HG02973 (cell line): ENCODE results near the gene MMP17.

ENCODE experiments used
- ATAC-seq: cut with Tn5 transposase; IDR thresholded peaks from one replicate; pipeline ENCODE4 v1.9.1; 2021; ENCODE audit warnings: moderate library complexity; ENCODE audit not compliant: unreplicated experiment

Gene MMP17

DNA sequence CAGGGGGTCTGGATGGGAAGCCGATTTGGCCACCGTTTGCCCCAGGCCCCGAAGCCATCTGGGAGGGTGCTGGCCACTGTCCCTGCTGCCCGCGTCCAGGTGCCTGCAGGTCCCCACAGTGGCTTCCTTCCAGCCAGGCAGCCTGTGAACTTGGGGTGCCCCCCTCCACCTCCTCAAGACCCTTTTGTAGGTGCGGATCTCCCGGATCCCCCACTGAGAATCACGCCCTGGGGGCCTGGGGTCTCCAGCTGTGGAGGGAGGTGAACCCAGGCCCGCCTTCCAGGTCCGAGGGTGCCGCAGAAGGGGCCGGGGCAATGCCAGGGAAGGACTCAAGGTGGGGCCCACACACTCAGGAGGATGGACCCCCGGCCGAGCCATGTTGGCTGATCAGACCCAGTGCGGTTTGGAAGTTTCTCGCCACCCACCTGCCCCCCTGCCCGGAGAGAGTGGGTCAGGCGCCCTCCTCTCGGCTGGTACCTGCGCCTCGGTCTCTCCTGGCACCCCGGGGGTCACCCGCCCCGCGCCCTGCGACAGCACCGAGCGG is 1.7 kb downstream of the MMP17 start:
- ATAC-seq: no peak

DNA sequence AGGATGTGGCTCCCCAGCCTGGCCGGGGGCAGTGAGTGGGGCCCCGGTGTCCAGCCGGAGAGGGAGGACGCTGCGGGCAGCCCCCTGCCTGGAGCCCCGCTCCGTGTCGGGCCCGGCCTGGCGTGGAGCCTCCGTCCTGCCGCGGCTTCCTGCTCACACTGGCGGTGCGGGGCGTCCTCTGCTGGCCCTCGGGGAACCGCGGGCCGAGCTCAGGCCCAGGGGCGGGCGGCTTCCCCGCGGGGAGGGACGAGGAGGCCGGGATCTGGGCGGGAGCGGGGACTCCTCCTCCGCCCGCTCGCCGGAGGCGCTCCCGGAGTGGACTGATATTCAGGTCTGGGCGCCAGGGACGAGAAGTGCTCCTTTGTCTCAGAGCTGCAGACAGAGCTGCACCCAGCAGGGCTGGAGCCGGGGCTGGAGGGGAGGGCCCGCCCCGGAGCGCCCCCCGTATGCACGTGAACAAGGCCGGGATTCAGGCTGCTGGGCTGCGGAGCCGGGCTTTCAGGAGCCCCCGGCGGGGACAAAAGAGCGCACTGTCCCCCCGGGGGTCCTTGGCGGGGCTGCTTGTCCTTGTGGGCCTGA is 2.2 kb downstream of the MMP17 start:
- no peak for ATAC-seq

DNA sequence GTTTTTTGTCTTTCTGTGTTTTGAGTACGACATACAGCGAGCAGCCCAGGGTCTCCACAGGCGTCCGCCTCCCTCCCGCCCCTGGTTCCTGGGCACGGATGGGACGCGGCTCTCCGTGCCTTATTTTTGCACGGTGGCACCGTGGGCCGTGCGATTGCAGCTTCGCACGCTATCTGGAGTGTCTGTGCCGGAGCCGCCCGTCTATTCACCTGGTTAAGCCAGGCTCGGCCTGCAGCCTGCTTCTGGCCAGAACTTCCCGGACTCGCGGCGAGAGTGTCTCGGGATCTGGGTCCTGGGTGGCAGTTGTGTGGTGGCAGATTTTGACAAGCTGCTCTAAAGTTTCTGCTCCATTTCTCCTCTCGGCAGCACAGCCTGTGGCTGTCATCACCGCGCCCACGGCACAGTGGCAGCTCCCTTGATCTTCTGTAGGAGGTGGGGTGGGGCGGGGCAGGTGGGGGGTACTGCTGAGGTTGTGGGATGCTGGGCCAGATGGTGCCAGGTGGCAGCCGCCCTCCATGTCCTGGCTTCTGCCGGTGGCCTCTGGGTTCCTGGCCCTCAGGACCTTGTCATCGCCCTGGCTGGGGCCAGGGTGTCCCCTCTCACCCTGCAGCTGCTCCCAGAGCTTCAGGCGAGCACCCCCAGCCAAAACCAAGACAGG is 2.9 kb downstream of the MMP17 start:
- no peak for ATAC-seq

DNA sequence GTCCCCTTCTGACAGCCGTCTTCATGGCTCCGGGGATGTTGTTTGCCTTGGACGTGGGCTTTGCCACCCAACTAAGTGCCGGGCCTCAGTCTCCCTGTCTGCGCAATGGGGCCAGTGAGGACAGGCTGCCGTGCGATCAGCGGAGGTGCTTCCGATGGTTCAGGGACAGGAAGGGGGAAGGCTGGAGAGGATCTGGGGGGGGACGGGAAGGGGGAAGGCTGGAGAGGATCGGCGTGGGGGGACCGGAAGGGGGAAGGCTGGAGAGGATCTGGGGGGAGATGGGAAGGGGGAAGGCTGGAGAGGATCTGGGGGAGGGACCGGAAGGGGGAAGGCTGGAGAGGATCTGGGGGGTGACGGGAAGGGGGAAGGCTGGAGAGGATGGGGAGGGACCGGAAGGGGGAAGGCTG is 3.4 kb downstream of the MMP17 start:
- no peak for ATAC-seq

DNA sequence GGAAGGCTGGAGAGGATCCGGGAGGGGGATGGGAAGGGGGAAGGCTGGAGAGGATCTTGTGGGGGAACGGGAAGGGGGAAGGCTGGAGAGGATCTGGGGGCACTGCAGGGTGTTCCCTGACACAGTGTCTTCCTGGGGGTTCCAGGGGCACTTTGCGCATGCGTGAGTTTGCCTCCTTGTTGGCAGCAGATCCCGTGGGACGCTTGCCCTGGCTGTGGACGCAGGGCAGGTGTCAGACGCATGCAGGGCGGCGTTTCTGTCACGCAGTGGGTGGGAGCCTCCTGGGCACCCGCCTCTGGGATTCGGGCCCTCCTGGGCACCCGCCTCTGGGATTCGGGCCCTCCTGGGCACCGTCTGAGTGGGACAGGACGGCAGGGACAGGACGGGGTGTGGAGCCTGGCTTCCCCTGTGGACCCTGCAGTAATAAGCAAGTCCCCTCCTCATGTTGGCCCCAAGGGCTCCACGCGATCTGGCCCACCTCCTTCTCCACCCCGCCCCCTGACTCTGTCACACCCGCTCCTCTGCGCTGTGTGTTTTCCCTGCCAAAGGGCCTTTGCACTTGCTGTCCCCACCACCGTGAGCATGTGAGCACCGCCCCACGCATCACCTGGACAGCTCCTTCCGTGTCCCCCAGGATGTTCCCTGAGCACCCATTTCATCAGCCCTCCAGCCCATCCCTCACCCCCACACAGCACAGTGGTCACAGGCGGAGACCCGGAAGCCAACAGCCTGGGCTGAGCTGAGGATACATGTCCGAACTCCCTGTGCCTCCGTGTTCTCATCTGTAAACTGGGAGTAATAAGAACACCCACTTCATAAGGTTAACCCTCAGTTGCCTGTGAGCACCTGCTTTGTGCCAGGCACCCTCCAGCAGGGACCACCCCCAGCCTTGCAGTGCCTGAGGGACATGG is 4.4 kb downstream of the MMP17 start:
- no peak for ATAC-seq

DNA sequence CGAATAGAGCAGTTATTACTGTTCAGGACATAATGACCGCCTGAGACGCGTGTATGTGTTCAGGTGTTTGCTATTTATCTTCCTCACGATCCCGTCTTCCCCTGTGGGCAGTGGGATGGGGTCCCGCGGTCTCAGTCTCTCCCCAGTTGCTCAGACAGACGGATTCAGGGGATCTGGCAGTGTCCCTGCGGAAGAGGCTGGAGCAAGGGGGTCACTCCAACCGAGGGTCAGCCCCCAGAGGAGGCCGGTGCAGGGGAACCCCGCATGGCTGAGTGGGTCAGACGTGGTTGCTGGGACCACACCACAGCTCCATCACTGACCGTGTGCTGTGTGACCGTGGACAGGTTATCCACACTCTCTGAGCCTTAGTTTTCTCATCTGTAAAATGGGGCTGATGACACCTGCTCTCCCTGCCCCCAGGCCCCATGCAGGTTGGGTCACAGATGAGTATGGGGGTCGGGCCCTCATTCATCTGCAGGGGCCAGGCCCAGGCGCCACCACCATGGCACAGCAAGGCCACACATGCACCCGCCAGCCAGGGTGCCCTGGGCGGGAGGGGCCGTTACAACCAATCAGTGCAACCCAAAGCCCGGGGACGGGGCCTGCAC is 5.2 kb downstream of the MMP17 start:
- no peak for ATAC-seq

DNA sequence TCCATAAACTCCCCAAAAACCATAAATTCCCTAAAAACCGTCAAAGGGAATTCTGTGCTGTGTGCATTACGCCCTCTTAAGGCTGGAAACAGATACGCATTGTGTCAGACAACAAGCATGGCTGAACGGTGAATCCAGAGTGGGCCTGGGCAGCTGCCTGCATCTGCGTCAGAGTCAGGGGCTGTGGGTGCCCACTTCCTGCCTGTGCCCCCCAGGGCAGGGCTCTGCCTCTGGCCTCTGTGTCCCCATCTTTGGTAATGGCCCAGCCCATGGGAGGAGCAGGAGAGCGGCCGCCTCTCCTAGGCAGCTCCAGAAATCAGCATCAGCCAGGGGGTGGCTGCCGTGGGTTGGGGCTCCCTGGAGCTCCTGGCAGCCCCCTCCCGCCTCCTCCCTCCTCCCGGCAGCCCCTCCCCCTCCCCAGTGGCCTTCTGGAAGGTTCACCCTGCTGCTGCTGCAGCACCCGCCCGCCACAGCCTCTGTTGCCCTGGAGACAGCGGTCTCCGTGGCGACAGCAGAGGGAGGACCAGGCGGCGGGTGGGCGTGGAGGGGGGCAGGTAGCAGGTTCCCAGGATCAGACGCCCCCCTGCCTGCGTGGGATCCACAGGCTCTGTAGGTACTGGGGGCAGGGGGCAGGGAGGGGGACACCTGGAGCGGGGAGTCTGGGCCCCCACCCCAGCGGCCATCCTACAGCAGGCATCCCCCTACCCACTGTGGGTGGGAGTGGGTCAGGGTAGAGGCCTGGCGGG is 5.9 kb downstream of the MMP17 start:
- no peak for ATAC-seq

DNA sequence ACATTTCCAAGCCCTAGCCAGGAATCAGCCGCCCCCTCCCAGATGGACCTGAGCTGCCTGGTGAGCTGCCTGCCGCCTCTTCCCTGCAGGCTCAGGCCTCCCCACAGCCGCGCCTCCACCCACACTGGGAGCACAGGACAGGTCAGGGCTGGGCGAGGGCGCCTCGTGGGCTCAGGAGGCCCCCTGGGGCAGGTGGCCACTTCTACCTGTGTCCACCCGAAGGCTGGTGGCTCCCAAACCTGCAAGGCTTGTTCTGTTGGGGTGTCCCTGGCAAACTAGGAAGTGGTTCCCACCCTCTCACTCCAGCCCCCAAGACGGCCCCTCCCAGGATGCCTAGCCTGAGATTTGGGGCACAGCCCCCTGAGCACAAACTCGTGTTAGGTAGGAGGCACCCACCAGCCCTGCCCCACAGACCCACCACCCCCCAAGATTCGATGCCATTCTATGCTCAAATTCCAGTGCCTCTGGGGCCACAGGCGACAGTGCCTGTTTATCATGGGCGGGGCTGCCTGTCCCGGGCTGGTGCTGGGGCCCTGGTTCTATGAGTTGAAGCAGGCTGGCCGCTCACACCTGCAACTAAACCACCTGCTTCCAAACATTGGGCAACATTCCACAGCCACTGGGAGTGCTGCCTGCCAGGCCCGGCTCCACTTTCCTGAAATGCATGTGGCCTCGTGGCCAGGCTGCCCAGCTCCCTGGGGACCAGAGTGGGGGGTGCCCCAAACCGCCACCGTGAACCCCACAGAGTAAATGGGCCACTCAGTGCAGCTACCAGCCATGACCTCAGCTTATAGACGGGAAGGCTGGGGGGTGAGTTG is 6.8 kb downstream of the MMP17 start:
- no peak for ATAC-seq

DNA sequence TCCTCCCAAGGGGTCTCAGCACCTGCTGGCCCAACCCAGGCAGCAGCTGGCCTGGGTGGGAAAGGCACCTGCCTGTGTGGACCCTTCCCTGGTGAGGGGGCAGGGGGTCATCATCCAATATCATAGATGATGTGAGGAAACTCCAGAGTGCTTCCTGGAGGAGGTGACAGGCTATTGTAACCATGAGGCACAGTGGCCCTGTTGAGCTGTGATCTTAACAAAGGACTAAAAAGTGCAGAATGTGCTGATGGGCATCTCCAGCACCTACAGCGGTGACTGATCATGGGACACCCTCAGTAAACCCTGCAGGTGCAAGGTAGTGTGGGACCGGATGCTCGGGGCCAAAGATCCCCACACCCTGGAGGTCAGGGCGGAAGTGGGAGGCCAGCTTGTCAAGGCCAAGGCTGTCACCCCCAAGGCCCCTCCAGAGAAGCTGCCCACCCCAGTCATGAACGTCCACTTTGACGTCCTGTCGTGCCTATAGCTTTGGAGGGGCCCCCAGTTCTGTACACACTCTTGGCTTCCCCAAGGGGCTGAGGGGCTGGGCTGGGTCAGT is 7.5 kb downstream of the MMP17 start:
- ATAC-seq: no peak

DNA sequence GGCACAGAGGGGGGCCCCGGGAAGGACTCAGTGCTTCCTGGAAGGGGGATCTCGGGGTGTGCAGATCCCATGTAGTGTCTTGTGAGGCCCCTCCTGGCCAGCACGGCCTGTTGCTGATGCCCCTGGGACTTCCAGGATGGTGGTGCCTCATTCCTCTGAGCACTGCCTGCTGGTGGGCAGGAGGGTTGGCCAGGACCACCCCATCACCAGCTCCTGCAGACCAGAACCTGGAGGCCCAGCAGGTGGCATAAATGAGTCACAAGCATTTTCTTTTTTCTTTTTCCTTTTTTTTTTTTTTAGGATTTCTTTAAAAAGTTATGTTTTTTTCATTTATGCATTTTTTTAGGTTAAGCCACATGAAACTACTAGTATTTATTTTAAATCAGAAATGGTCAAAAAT is 8.0 kb downstream of the MMP17 start:
- ATAC-seq: no peak

DNA sequence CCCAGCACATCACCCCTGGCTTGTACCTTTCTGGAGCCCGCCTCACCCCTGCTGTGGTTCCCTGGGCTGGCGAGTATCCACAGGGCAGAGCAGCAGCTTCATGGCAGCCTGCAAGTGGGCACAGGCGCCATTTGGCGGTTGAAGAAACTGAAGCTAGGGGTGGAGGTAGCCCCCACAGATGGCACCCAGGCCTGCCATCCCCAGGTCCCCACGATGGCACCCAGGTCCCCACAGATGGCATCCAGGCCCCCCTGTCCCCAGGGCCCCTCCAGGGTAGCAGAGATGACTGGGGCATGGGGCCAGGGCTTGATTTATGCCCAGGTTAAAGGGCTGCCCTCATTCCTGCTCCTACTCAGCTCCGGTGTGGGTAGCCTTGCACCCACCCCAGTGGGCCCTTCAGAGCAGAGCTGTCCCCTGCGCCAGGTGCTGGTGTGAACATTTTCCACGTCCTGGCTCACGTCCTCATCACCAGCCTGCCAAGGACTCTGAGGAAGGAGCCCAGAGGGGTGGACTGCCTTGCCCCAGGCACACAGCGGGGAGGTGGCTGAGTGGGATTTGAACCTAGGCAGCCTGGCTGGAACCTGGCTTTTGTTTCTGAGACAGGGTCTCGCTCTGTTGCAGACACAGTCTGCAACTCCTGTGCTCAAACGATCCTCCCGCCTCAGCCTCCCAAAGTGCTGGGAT is 8.7 kb downstream of the MMP17 start:
- ATAC-seq: no peak

DNA sequence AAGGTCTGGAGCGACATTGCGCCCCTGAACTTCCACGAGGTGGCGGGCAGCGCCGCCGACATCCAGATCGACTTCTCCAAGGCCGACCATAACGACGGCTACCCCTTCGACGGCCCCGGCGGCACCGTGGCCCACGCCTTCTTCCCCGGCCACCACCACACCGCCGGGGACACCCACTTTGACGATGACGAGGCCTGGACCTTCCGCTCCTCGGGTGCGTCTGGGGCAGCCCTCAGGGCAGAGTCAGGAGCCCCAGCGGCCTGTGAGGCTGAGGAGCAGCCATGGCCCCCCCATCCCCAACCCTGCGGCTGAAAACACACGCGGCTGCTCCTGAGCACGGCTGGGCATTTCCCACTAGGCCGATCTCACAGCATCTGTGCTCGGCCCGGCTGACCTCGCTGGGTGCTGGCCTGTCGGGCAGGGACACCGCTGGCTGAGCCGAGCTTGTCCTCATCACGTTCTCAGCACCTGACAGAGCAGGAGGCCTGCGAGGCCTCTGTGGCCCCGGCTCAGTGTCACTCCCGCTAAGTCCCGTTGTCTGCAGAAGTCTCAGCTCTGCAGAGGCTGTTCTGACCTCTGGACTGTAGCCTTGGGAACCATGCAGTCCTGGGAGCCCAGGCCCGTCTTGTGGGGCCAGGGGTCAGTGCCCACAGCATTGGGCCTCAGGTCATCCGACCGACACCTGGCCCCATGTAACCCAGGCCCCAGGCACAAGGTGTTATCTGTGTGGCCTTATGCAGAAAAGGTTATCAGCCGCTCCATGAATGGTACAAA is 12.6 kb downstream of the MMP17 start:
- no peak for ATAC-seq

DNA sequence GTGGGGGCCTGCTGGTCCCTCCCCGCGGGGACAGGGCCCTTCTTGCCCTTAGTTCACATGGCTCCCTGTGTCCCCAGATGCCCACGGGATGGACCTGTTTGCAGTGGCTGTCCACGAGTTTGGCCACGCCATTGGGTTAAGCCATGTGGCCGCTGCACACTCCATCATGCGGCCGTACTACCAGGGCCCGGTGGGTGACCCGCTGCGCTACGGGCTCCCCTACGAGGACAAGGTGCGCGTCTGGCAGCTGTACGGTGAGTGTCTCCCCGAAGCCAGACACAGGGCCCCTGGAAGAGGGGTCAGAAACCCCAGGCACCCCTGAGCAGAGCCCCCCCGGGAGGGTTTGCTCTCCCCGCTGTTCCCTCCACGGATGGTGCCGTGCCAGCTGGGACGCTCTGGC is 13.4 kb downstream of the MMP17 start:
- no peak for ATAC-seq

DNA sequence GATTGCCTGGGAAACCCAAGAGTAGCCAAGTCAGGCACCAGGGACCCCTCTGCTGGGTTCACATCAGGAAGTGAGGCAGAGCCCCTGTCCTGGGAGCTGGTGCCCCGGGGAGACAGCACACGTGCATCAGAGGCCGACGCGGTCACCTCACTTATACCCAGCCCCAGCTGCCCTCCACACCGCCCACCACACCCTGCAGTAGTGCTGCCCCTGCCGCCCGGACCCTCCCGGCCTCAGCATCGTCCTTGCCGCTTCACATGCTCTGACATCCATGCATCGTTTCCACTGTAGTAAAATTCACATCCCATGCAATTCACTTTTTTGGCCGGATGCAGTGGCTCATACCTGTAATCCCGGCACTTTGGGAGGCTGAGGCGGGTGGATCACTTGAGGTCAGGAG is 14.0 kb downstream of the MMP17 start:
- no peak for ATAC-seq

DNA sequence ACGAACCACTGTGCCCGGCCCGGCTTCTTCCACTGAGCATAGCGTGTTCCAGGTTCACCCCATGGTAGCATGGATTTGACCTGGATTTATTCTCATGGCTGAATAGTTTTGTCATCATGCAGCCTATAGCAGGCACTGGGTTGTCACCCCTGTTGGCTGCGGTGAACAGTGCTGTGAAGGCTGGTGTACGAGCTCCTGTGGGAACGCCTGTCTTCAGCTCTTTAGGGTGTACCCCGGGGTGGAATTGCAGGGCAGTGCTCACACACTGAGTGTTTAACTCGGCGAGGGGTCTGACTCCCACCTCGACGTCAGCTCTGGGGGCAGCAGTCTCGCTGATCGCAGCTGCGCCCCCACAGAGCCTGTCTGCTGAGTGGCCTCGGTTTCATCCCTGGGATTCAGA is 15.3 kb downstream of the MMP17 start:
- no peak for ATAC-seq

DNA sequence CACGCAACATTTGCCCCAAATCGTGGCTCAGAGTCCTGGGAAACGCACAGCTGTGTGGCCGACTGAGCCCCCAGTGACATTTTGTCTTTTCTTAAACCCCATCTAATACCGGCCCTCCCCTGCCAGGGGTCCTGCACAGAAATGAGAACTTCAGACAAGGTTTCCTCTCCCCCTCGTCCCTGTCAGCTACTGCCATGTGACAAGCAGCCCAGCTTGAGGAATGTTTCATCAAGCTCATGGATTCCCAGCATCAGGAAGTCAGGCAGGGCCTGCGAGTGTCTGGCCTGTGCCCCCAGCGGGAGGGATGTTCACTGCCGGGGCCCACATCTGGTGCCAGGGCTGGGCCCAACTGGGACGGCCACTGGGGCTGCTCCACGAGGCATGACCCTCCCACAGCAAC is 15.9 kb downstream of the MMP17 start:
- no peak for ATAC-seq

DNA sequence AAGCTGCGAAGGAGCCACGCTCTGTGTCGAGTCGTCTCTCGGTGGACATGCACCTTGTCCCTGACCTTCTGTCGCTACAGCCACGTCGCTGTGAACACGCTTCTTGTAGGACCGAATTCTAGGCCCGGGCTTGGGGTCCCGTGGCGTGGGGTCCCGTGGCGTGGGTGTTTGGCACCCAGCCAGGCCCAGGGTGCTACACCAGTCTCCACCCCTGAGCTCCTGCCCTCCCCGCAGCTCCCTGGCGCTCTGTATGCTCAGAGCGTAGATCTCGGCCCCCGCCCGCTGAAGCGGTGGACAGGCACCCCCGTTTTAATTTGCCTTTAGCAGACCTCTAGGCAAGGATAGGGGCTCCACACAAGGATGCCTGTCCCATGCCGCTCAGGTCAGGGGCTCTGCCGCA is 16.5 kb downstream of the MMP17 start:
- ATAC-seq: no peak

DNA sequence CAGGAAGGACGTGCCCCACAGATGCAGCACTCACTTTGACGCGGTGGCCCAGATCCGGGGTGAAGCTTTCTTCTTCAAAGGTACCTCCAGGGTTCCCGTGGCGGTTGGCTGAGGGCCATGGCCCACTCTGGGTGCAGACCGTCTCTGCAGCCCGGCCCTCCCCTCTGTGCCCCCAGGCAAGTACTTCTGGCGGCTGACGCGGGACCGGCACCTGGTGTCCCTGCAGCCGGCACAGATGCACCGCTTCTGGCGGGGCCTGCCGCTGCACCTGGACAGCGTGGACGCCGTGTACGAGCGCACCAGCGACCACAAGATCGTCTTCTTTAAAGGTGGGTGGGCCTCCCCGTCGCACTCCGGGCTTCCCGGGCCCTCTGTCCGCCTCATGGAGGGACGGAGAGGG is 16.9 kb downstream of the MMP17 start:
- ATAC-seq: no peak
